ENCODE measurements around the gene FMNL1.
A peak's percentile ranks its signal among the peaks of the same experiment; 100 is the strongest.
"Not testable (repeated sequence)": the region's sequence is repeated elsewhere in the genome, so short reads cannot be mapped to it uniquely, and the experiment has no call there.

The FMNL1 gene

GRCh38 chr17:45234641-45235415 lies 13.1 kb downstream of the FMNL1 start:
- peak; percentile 77 for DNase-seq (ENCODE audit: low spot score)

- peak; percentile 66 for DNase-seq (ENCODE audit: low spot score)
These were observed 14.0 kb downstream of the FMNL1 start for GRCh38 chr17:45235416-45236281.

GRCh38 chr17:45236282-45236606 lies 14.6 kb downstream of the FMNL1 start:
- DNase-seq (ENCODE audit: low spot score), result no peak

- DNase-seq (ENCODE audit: low spot score), result no peak
These were observed 16.0 kb downstream of the FMNL1 start for GRCh38 chr17:45237686-45238085.

GRCh38 chr17:45238155-45238774 lies 16.6 kb downstream of the FMNL1 start:
- DNase-seq (ENCODE audit: low spot score), result no peak

- no peak for DNase-seq (ENCODE audit: low spot score)
These were observed 19.2 kb downstream of the FMNL1 start for GRCh38 chr17:45240905-45241327.

- DNase-seq (ENCODE audit: low spot score), result no peak
These were observed 19.8 kb downstream of the FMNL1 start for GRCh38 chr17:45241328-45242028.

GRCh38 chr17:45242029-45242414 lies 20.3 kb downstream of the FMNL1 start:
- DNase-seq (ENCODE audit: low spot score), result no peak

GRCh38 chr17:45243750-45244149 lies 22.1 kb downstream of the FMNL1 start:
- DNase-seq (ENCODE audit: low spot score), result no peak

- no peak for DNase-seq (ENCODE audit: low spot score)
These were observed 23.3 kb downstream of the FMNL1 start for GRCh38 chr17:45244725-45245656.

GRCh38 chr17:45246338-45246737 lies 24.7 kb downstream of the FMNL1 start:
- DNase-seq (ENCODE audit: low spot score), result no peak

- peak; percentile 50 for DNase-seq (ENCODE audit: low spot score)
These were observed 25.3 kb downstream of the FMNL1 start for GRCh38 chr17:45246861-45247428.

- DNase-seq (ENCODE audit: low spot score), result peak; percentile 98
These were observed 25.9 kb downstream of the FMNL1 start for GRCh38 chr17:45247429-45248131.

- DNase-seq (ENCODE audit: low spot score), result peak; percentile 91
These were observed 26.7 kb downstream of the FMNL1 start for GRCh38 chr17:45248132-45248957.

- DNase-seq (ENCODE audit: low spot score), result no peak
These were observed 30.2 kb downstream of the FMNL1 start for GRCh38 chr17:45251931-45252330.

GRCh38 chr17:45253237-45253636 lies 31.6 kb downstream of the FMNL1 start:
- not testable (repeated sequence) for DNase-seq (ENCODE audit: low spot score)

GRCh38 chr17:45253879-45254278 lies 32.2 kb downstream of the FMNL1 start:
- DNase-seq (ENCODE audit: low spot score), result no peak

- no peak for DNase-seq (ENCODE audit: low spot score)
These were observed 33.7 kb downstream of the FMNL1 start for GRCh38 chr17:45255358-45255757.

Data from germinal center (tissue), 1 donor.